Neural cell (in vitro differentiated cells): ENCODE results near the gene IBTK. TPM values are rescaled to one million over a fixed set of nuclear protein-coding genes. Genes with fewer than 3 reads are reported as not detected.

Source experiments
- H2AFZ ChIP-seq: fragments of 200-600, 300-800 bp; sonication (generic), shearing (Covaris generic); 2 replicates; pipeline ENCODE4 v1.6.0; 2014; ENCODE audit warnings: low read depth, mild to moderate bottlenecking, antibody characterized with exemption, low read length, moderate library complexity
- H3F3A ChIP-seq: fragments of 200-600 bp; shearing (Covaris generic); 2 replicates; pipeline ENCODE4 v1.6.1; 2016; ENCODE audit warnings: mild to moderate bottlenecking, moderate library complexity, mixed read lengths, antibody characterized with exemption, low read length; ENCODE audit not compliant: insufficient read depth, poor library complexity, severe bottlenecking
- H3K27ac ChIP-seq: fragments of 200-600, 300-800 bp; sonication (generic), shearing (Covaris generic); 2 replicates; pipeline ENCODE4 v1.5.1; 2014; ENCODE audit warnings: mild to moderate bottlenecking, low read length, moderate library complexity
- H3K27me3 ChIP-seq: fragments of 300-800, 200-600 bp; sonication (generic), shearing (Covaris generic); 2 replicates; pipeline ENCODE4 v1.6.0; 2014; ENCODE audit warnings: mild to moderate bottlenecking, low read depth, low read length, moderate library complexity; ENCODE audit not compliant: insufficient read depth
- H3K36me3 ChIP-seq: fragments of 300-800, 200-600 bp; sonication (generic), shearing (Covaris generic); 2 replicates; pipeline ENCODE4 v1.5.1; 2014; ENCODE audit warnings: mild to moderate bottlenecking, antibody characterized with exemption, low read length, moderate library complexity; ENCODE audit not compliant: insufficient read depth
- H3K4me2 ChIP-seq: fragments of 300-800, 200-600 bp; sonication (generic), shearing (Covaris generic); 2 replicates; pipeline ENCODE4 v1.6.0; 2014; ENCODE audit warnings: mild to moderate bottlenecking, low read length
- H3K4me3 ChIP-seq: fragments of 300-800, 200-600 bp; sonication (generic), shearing (Covaris generic); 2 replicates; pipeline ENCODE4 v1.5.1; 2014; ENCODE audit warnings: mild to moderate bottlenecking, low read length, moderate library complexity
- H3K79me2 ChIP-seq: fragments of 200-600 bp; shearing (Covaris generic); replicated peaks from 2 replicates; pipeline ENCODE4 v1.6.0; 2014; ENCODE audit warnings: mild to moderate bottlenecking, low read length, moderate library complexity; ENCODE audit not compliant: insufficient read depth
- H3K9ac ChIP-seq: fragments of 300-800, 200-600 bp; sonication (generic), shearing (Covaris generic); 2 replicates; pipeline ENCODE4 v1.6.1; 2016; ENCODE audit warnings: mild to moderate bottlenecking, low read length, mixed read lengths
- H3K9me2 ChIP-seq: fragments of 200-600 bp; shearing (Covaris generic); 2 replicates; pipeline ENCODE4 v1.6.1; 2016; ENCODE audit warnings: mild to moderate bottlenecking, low read length, mixed read lengths; ENCODE audit not compliant: insufficient read depth
- H3K9me3 ChIP-seq: fragments of 200-600, 300-800 bp; sonication (generic), shearing (Covaris generic); 2 replicates; pipeline ENCODE4 v1.6.1; 2016; ENCODE audit warnings: mild to moderate bottlenecking, mixed run types, low read length, moderate library complexity, mixed read lengths
- H4K20me1 ChIP-seq: fragments of 200-600 bp; shearing (Covaris generic); 2 replicates; pipeline ENCODE4 v1.6.1; 2016; ENCODE audit warnings: mild to moderate bottlenecking, mixed run types; ENCODE audit not compliant: insufficient read depth
- EP300 ChIP-seq: fragments of 450-650 bp; conservative IDR thresholded peaks from 2 replicates; pipeline ENCODE4 v1.6.1; 2014; ENCODE audit warnings: antibody characterized with exemption, mild to moderate bottlenecking, moderate library complexity; ENCODE audit not compliant: poor library complexity, severe bottlenecking
- EZH2 ChIP-seq: fragments of 200-600, 300-800 bp; shearing (Covaris generic), sonication (generic); IDR thresholded peaks from 2 replicates; pipeline ENCODE4 v1.6.1; 2014; ENCODE audit warnings: antibody characterized with exemption, low read length, borderline replicate concordance, mild to moderate bottlenecking; ENCODE audit not compliant: insufficient read depth, poor library complexity, severe bottlenecking
- MXI1 ChIP-seq: fragments of 450-650 bp; conservative IDR thresholded peaks from 2 replicates; pipeline ENCODE4 v1.6.1; 2014; ENCODE audit warnings: antibody characterized with exemption, mild to moderate bottlenecking; ENCODE audit not compliant: poor library complexity, severe bottlenecking
- POLR2AphosphoS5 ChIP-seq: IDR thresholded peaks from 2 replicates; pipeline ENCODE4 v1.6.1; 2012
- RAD21 ChIP-seq: fragments of 450-650 bp; conservative IDR thresholded peaks from 2 replicates; pipeline ENCODE4 v1.6.1; 2014; ENCODE audit warnings: antibody characterized with exemption, mild to moderate bottlenecking, moderate library complexity
- REST ChIP-seq: IDR thresholded peaks from 2 replicates; pipeline ENCODE4 v1.6.1; 2012; ENCODE audit warnings: borderline replicate concordance
- SMC3 ChIP-seq: fragments of 450-650 bp; conservative IDR thresholded peaks from 2 replicates; pipeline ENCODE4 v1.6.1; 2014; ENCODE audit warnings: antibody characterized with exemption, mild to moderate bottlenecking, moderate library complexity; ENCODE audit not compliant: poor library complexity
- TAF1 ChIP-seq: IDR thresholded peaks from 2 replicates; pipeline ENCODE4 v1.6.1; 2012; ENCODE audit warnings: low read depth
- polyA plus RNA-seq: library from polyadenylated mRNA; depleted of rRNA; stranded (reverse); fragments of >200 nt; gene quantifications from 2 replicates; pipeline ENCODE4 v1.2.3, GENCODE V29; 2014
- TF ChIP-seq, protein P1 (sequence below): fragments of 450-650 bp; IDR thresholded peaks from 2 replicates; pipeline ENCODE4 v1.5.1; 2014; ENCODE audit warnings: antibody characterized with exemption, mild to moderate bottlenecking, moderate library complexity; ENCODE audit not compliant: poor library complexity, severe bottlenecking

IBTK gene
- polyA plus RNA-seq, 1 donor from 2014 or later: 64.6 TPM

DNA sequence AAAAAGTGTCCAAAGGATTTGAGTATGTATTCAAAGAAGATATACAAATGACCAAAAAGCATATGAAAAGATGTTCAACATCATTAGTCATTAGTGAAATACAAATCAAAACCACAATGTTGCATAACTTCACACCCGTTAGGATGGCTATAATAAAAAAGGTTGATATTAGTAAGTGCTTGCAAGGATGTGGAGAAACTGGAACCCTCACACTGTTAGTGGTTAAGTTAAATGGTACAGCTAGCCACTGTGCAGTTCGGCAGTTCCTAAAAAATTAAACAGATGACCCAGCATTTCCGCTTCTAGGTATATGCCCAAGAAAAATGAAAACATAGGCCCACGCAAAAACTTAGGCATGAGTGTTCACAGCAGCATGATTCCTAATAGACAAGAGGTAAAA lies 38.6 kb downstream of the IBTK start:
- Histone ChIP-seq H3K9ac (no peak overlapping the region), H3K79me2 (peaks cover 4% of the 10 kb centered on the region), H3K27ac (no peak overlapping the region), H3K4me2 (no peak overlapping the region), H3K4me3 (no peak overlapping the region), H3K9me3 (no peaks in the 10 kb centered on the region), H3K36me3 (no peaks in the 10 kb centered on the region), H2AFZ (no peak overlapping the region), H3K27me3 (no peaks in the 10 kb centered on the region), H4K20me1 (no peaks in the 10 kb centered on the region), H3F3A (no peaks in the 10 kb centered on the region), H3K9me2 (no peaks in the 10 kb centered on the region)
- no peak for TF ChIP-seq EZH2
- TF ChIP-seq, protein P1, sequence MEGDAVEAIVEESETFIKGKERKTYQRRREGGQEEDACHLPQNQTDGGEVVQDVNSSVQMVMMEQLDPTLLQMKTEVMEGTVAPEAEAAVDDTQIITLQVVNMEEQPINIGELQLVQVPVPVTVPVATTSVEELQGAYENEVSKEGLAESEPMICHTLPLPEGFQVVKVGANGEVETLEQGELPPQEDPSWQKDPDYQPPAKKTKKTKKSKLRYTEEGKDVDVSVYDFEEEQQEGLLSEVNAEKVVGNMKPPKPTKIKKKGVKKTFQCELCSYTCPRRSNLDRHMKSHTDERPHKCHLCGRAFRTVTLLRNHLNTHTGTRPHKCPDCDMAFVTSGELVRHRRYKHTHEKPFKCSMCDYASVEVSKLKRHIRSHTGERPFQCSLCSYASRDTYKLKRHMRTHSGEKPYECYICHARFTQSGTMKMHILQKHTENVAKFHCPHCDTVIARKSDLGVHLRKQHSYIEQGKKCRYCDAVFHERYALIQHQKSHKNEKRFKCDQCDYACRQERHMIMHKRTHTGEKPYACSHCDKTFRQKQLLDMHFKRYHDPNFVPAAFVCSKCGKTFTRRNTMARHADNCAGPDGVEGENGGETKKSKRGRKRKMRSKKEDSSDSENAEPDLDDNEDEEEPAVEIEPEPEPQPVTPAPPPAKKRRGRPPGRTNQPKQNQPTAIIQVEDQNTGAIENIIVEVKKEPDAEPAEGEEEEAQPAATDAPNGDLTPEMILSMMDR: no peak
- no peak for TF ChIP-seq TAF1
- no peak for TF ChIP-seq REST
- TF ChIP-seq SMC3: no peak
- TF ChIP-seq EP300: no peak
- TF ChIP-seq MXI1: no peak
- TF ChIP-seq RAD21: no peak
- no peak for TF ChIP-seq POLR2AphosphoS5

DNA sequence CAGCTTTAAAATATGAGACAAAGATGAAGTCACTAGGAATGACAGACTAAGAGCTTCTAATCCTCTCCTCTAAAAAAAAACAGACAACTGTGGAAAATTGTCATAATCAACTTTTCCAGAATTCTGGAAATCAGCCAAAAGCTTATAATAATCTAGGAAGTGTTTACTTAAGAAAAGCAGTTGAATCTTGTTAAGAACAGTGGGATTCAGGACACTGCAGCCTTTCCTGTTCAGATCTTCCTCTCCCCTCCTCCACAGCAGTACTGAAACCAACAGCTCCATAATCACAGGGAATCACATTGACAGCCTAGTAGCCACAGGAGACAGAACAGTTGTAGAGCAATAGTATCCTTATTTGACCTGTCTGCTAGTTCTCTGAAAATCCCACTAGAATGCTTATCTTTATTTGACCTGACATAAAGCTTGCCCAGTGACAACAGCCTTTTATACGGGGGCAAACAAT lies 41.6 kb downstream of the IBTK start:
- Histone ChIP-seq H3K36me3 (peaks cover 4% of the 10 kb centered on the region), H3K9ac (no peak overlapping the region), H3K4me2 (no peak overlapping the region), H3F3A (no peaks in the 10 kb centered on the region), H3K4me3 (no peak overlapping the region), H3K9me3 (no peaks in the 10 kb centered on the region), H4K20me1 (no peaks in the 10 kb centered on the region), H3K27ac (no peak overlapping the region), H3K9me2 (no peaks in the 10 kb centered on the region), H3K79me2 (peaks cover 4% of the 10 kb centered on the region), H2AFZ (no peak overlapping the region), H3K27me3 (no peaks in the 10 kb centered on the region)
- no peak for TF ChIP-seq EZH2
- peak; percentile 25 for TF ChIP-seq SMC3
- TF ChIP-seq RAD21: no peak
- TF ChIP-seq POLR2AphosphoS5: peak; percentile 65
- peak; percentile 18 for TF ChIP-seq REST
- no peak for TF ChIP-seq MXI1
